ENCODE measurements around the gene NPR3.

DNA sequence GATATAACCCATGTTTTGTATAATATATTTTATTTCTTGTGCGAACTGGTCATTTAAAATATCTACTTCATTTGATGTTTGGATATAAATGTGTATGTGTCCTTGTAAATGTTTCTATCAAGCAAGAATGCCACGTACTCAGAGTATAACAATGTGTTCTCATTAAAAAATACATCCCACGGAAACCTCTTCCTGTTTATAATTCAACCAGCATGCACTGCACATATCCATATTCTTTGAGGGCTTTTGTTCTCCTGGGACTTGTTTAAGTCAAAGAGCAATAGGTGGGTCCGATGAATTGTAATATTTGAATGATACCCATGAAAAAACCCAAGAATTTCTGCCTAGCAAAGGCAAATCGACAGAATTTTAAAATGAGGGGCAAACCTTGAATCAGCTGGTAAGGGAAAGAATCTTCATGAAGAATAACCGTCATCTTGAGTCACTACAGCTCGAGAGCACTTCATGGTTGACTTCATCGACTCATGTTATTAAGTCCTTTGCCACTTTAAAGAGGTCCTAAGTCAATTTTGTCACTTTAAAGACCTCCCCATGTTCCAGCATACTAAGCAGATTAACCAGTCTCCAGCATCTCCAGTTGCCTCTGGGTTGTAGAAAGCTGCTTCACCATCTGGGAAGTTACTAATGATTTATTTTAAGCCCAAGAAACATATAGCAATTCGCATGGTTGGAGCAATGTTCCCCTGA lies 80.6 kb downstream of the NPR3 start:
- TF ChIP-seq CTCF (conservative IDR thresholded peaks at IDR 0.05) = no peak
- no peak for TF ChIP-seq ZFX (IDR thresholded peaks at IDR 0.05)

Data from C4-2B (cell line).